ENCODE results near the gene TFDP1.

Gene TFDP1

GRCh38 chr13:113666329-113666670 lies 81.7 kb downstream of the TFDP1 start:
- no peak overlapping the region for H3K27ac ChIP-seq (replicated peaks)
- no peak for DNase-seq (ENCODE audit: low read depth in 1 of 2, low spot score in 1 of 2)
- TF ChIP-seq SPI1 (IDR thresholded peaks at IDR 0.05; ENCODE audit: borderline replicate concordance, low read depth) = no peak
- no peak for TF ChIP-seq REST (IDR thresholded peaks at IDR 0.05; ENCODE audit: insufficient replicate concordance, low read depth)
- no peak for TF ChIP-seq GABPA (IDR thresholded peaks at IDR 0.05; ENCODE audit: low read depth)
- TF ChIP-seq CTCF (IDR thresholded peaks at IDR 0.05; ENCODE audit: insufficient read depth, low read length) = no peak
- no peak for TF ChIP-seq POLR2AphosphoS5 (IDR thresholded peaks at IDR 0.05; ENCODE audit: low read depth)
- H3K27me3 ChIP-seq (ENCODE audit: insufficient read depth, poor library complexity, severe bottlenecking) = no peaks in the 10 kb centered on the region
- no peak overlapping the region for H3K4me3 ChIP-seq (replicated peaks; ENCODE audit: insufficient read depth, low read length)

GRCh38 chr13:113666951-113667701 lies 82.6 kb downstream of the TFDP1 start, which contains the start of gene GRK1:
GRK1 (plus strand) TSS chr13:113667219; CDS start chr13:113667387, 168 bp downstream.
- no peak for DNase-seq (ENCODE audit: low read depth in 1 of 2, low spot score in 1 of 2)
- TF ChIP-seq SPI1 (IDR thresholded peaks at IDR 0.05; ENCODE audit: borderline replicate concordance, low read depth) = no peak
- TF ChIP-seq GABPA (IDR thresholded peaks at IDR 0.05; ENCODE audit: low read depth) = no peak
- TF ChIP-seq REST (IDR thresholded peaks at IDR 0.05; ENCODE audit: insufficient replicate concordance, low read depth) = no peak
- no peak for TF ChIP-seq POLR2AphosphoS5 (IDR thresholded peaks at IDR 0.05; ENCODE audit: low read depth)
- no peak for TF ChIP-seq CTCF (IDR thresholded peaks at IDR 0.05; ENCODE audit: insufficient read depth, low read length)
- H3K4me3 ChIP-seq (replicated peaks; ENCODE audit: insufficient read depth, low read length) = no peak within 1 kb of the TSS
- no peaks in the 10 kb centered on the region for H3K27me3 ChIP-seq (ENCODE audit: insufficient read depth, poor library complexity, severe bottlenecking)
- no peak within 1 kb of the TSS for H3K27ac ChIP-seq (replicated peaks)

- H3K27me3 ChIP-seq (ENCODE audit: insufficient read depth, poor library complexity, severe bottlenecking) = no peaks in the 10 kb centered on the region
- H3K4me3 ChIP-seq (replicated peaks; ENCODE audit: insufficient read depth, low read length) = no peak overlapping the region
- TF ChIP-seq SPI1 (IDR thresholded peaks at IDR 0.05; ENCODE audit: borderline replicate concordance, low read depth) = no peak
- no peak for TF ChIP-seq GABPA (IDR thresholded peaks at IDR 0.05; ENCODE audit: low read depth)
- no peak for TF ChIP-seq REST (IDR thresholded peaks at IDR 0.05; ENCODE audit: insufficient replicate concordance, low read depth)
- no peak for TF ChIP-seq POLR2AphosphoS5 (IDR thresholded peaks at IDR 0.05; ENCODE audit: low read depth)
- no peak for TF ChIP-seq CTCF (IDR thresholded peaks at IDR 0.05; ENCODE audit: insufficient read depth, low read length)
- H3K27ac ChIP-seq (replicated peaks) = no peak overlapping the region
- no peak for DNase-seq (ENCODE audit: low read depth in 1 of 2, low spot score in 1 of 2)
Observed at GRCh38 chr13:113667771-113668490, 83.4 kb downstream of the TFDP1 start.

Data from HL-60 (cell line).